GM12873 (cell line): Measurements from ENCODE around the gene INAFM1.

Experiments
- CTCF ChIP-seq: IDR thresholded peaks from 2 replicates; pipeline ENCODE4 v1.5.1; 2012; ENCODE audit warnings: low read depth, mild to moderate bottlenecking, moderate library complexity, low read length, control low read depth; ENCODE audit not compliant: insufficient read depth; ENCODE audit errors: missing control alignments

The INAFM1 gene

GRCh38 chr19:47322058-47322457 is 47.4 kb downstream of the INAFM1 start:
- TF ChIP-seq CTCF, result no peak

DNA sequence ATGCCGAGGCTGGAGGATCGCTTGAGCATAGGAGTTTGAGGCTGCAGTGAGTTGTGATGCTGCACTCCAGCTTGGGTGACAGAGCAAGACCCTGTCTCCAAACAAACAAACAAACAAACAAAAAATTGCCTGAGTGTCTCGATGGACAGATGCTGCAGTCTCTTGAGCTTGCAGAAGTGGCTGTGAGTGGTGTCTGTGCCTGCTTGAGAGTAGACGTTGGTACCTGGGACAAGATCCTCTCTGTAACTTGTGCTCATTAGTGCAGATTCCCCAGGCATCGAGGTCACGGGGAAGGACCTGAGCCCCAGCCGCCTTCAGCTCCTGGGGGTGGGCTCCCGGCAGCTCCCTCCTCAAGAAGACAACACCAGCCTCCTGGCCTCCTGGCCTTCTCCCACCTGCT is 48.7 kb downstream of the INAFM1 start:
- no peak for TF ChIP-seq CTCF

DNA sequence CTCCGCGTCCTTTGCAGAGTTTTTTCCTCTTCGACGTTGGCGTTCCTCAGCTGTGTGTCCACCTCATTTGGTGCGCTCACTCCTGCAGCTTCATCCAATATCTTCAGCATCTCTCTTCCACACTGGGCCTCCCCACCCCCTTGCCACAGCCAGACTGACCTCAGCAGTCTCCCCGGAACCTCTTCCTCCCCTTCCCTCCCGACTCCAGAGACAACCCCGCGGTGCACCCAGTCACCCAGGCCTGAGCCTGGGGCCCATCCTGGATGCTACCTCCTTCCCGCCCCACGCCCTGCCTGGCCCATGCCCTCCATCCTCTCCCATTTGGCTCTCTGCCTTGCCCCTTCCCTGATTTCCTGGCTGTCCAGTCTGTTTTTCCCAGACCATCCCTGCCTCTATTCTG is 49.2 kb downstream of the INAFM1 start:
- no peak for TF ChIP-seq CTCF

GRCh38 chr19:47324502-47324901 is 49.8 kb downstream of the INAFM1 start:
- no peak for TF ChIP-seq CTCF
